ENCODE data around the gene RTN4RL1. TPM values are rescaled to one million over a fixed set of nuclear protein-coding genes. Genes with fewer than 3 reads are reported as not detected.

Gene RTN4RL1
- total RNA-seq, 3 donors from 2014 or later, result 0.14 to 0.47 (median 0.43) TPM

- ATAC-seq (no peak), DNase-seq (no peak)
- Histone ChIP-seq H3K4me3 (no peak overlapping the region), H3K4me1 (ENCODE audit: low read depth) (peaks cover 34% of the 10 kb centered on the region), H3K9me3 (no peaks in the 10 kb centered on the region), H3K36me3 (ENCODE audit: low read depth) (no peaks in the 10 kb centered on the region)
- intact Hi-C loops (cut with DNase I, micrococcal nuclease), result no loop called here
- TF ChIP-seq CTCF (IDR thresholded peaks at IDR 0.05), result no peak
Measured at GRCh38 chr17:2061441-2061958, 36.4 kb upstream of the RTN4RL1 start.

DNA sequence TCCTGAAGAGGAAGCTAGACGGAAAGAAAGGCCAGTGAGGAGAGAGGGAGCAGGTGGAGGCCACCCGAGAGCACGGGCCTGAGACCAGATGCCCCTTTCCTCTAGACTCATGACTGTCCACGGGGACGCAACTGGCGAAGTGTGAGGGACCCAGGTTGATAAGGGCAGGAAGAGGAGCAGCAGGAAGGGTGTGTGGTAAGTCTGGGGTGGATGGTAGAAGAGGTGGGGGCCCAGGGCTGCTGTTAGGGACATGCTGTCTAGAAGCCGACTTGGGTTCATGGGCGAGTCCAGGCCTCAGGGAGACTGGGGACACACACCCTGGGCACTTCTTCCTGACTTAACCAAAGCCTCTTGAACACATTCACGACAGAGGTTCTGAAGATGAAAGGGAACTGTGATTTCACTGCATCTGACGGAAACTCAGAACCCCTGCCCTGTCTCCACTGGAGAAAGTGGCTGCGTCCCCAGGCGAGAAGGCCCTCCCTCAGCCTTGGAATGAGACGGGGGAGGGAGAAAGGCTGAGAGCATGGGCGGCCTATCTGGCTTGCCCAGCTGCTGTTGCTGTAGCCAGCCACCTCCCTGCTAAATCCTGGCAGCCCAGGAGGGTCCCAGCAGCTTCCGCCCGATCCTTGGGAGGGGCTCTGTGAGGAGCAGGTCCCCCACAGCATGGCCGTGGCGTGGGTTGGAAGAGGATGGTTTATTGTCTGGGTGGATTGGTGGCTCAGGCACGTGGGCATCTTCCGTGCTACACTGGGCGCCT, 35.7 kb upstream of the RTN4RL1 start:
- ATAC-seq (no peak), DNase-seq (peak in 1 of 3 donors; percentile 52)
- no peak overlapping the region for H3K4me3 ChIP-seq
- peaks cover 36% of the 10 kb centered on the region for H3K4me1 ChIP-seq (ENCODE audit: low read depth)
- intact Hi-C loops (cut with DNase I, micrococcal nuclease), result no loop called here
- no peaks in the 10 kb centered on the region for H3K9me3 ChIP-seq
- TF ChIP-seq CTCF (IDR thresholded peaks at IDR 0.05), result no peak
- H3K36me3 ChIP-seq (ENCODE audit: low read depth), result no peaks in the 10 kb centered on the region

DNA sequence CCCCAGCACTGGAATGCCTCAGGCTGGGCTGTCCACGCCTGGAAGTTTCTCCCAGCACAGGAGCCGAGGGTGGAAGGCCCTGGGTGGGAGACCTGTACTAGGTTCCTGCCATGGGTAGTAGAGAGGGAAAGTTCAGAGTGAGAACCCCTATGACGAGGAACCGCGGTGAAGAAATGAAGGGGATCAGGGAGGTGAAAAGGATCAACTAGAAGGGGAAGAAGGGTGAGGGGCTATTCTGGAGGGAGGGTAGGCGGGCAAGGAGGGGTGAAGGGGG, 35.2 kb upstream of the RTN4RL1 start:
- H3K9me3 ChIP-seq, result no peaks in the 10 kb centered on the region
- H3K4me3 ChIP-seq, result no peak overlapping the region
- H3K4me1 ChIP-seq (ENCODE audit: low read depth), result peaks cover 33% of the 10 kb centered on the region
- DNase-seq (no peak), ATAC-seq (no peak)
- intact Hi-C loops (cut with DNase I, micrococcal nuclease), result no loop called here
- no peak for TF ChIP-seq CTCF (IDR thresholded peaks at IDR 0.05)
- H3K36me3 ChIP-seq (ENCODE audit: low read depth), result no peaks in the 10 kb centered on the region

GRCh38 chr17:2059547-2060384, 34.6 kb upstream of the RTN4RL1 start:
- Histone ChIP-seq H3K9me3 (no peaks in the 10 kb centered on the region), H3K4me3 (no peak overlapping the region), H3K36me3 (ENCODE audit: low read depth) (no peaks in the 10 kb centered on the region), H3K4me1 (ENCODE audit: low read depth) (peaks cover 37% of the 10 kb centered on the region)
- no peak for ATAC-seq
- DNase-seq, result no peak
- no peak for TF ChIP-seq CTCF (IDR thresholded peaks at IDR 0.05)
- intact Hi-C loops (cut with DNase I, micrococcal nuclease), result loop anchor here (2.0 to 10.0 kb wide), 3 partner anchors 181 to 225 kb away; no protein-coding TSS in a partner anchor

- H3K4me1 ChIP-seq (ENCODE audit: low read depth), result peaks cover 43% of the 10 kb centered on the region
- DNase-seq, result peak; percentile 89 to 93 (median 89)
- intact Hi-C loops (cut with DNase I, micrococcal nuclease), result loop anchor here (2.0 to 10.0 kb wide), 3 partner anchors 182 to 226 kb away; no protein-coding TSS in a partner anchor
Measured at GRCh38 chr17:2058586-2059546, 33.7 kb upstream of the RTN4RL1 start.

More at GRCh38 chr17:2058586-2059546, 33.7 kb upstream of the RTN4RL1 start:
- peak; percentile 78 for TF ChIP-seq CTCF (IDR thresholded peaks at IDR 0.05)
- Histone ChIP-seq H3K36me3 (ENCODE audit: low read depth) (no peaks in the 10 kb centered on the region), H3K4me3 (no peak overlapping the region), H3K9me3 (no peaks in the 10 kb centered on the region)
- peak; percentile 72 for ATAC-seq

Data from mucosa of descending colon (tissue), 3 donors.